Coronary artery (tissue), 2 donors: Measurements from ENCODE around the gene IFITM1.
"Not testable (repeated sequence)": the region's sequence is repeated elsewhere in the genome, so short reads cannot be mapped to it uniquely, and the experiment has no call there.

Experiments
- DNase-seq: peaks from one replicate; pipeline ENCODE4 v3.0.0-alpha.2; 2017; ENCODE audit warnings: low spot score
- H3K27ac ChIP-seq, 2 donors: fragments of 200-600 bp; sonication (generic); one replicate each; pipeline ENCODE4 v1.5.1; 2016 to 2019
- H3K4me3 ChIP-seq: fragments of 200-600 bp; sonication (generic); 2 replicates; pipeline ENCODE4 v1.5.1; 2016; ENCODE audit warnings: mild to moderate bottlenecking, moderate library complexity
- TF ChIP-seq, protein P1 (sequence below): fragments of 200-600 bp; sonication (generic); IDR thresholded peaks from one replicate; pipeline ENCODE4 v1.5.1; 2019; ENCODE audit warnings: antibody characterized with exemption

Gene IFITM1

GRCh38 chr11:284105-285020 is 29.5 kb upstream of the IFITM1 start:
- peak; percentile 68 for DNase-seq
- TF ChIP-seq, protein P1, sequence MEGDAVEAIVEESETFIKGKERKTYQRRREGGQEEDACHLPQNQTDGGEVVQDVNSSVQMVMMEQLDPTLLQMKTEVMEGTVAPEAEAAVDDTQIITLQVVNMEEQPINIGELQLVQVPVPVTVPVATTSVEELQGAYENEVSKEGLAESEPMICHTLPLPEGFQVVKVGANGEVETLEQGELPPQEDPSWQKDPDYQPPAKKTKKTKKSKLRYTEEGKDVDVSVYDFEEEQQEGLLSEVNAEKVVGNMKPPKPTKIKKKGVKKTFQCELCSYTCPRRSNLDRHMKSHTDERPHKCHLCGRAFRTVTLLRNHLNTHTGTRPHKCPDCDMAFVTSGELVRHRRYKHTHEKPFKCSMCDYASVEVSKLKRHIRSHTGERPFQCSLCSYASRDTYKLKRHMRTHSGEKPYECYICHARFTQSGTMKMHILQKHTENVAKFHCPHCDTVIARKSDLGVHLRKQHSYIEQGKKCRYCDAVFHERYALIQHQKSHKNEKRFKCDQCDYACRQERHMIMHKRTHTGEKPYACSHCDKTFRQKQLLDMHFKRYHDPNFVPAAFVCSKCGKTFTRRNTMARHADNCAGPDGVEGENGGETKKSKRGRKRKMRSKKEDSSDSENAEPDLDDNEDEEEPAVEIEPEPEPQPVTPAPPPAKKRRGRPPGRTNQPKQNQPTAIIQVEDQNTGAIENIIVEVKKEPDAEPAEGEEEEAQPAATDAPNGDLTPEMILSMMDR, result no peak
- H3K4me3 ChIP-seq, result no peak overlapping the region
- no peak overlapping the region for H3K27ac ChIP-seq

DNA sequence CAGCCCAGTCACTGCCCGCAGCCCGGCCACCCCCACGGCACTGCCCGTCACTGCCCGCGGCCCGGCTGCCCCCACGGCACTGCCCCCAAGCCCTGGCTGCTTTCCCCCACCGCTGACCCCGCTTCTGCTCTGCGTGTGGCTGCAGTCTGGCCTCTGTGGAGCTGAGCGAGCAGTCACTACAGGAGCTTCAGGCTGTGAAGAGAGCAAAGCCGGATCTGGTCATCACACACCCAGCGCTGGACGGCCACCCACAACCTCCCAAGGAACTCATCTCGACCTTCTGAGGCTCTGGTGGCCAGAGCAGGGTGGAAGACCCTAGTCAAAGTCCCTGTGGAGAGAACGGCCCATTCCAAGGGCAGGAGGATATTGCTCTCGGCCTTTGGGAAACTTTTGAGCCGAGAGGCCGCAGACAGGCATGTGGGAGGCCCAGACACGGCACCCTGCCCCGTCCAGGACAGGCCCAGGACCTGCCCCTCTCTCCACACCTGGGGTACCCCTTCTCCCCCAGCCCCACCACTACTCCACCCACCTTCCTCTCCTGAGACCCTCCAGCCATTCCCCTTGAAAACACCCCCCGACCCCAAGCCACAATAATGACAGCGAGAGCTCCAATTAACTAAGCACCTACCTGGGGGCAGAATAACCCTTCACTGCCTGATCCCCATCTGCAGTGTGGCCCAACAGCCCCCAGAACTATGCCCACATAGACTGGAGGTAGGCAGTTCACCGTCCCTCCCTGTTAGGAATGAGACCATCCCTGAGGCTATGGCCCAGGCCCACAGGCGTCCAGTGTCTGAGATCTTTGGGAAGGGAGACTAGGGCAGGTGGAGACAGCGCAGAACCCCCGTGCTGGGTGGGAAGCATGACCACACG is 28.6 kb upstream of the IFITM1 start:
- DNase-seq, result no peak
- TF ChIP-seq, protein P1, result no peak
- Histone ChIP-seq H3K27ac (no peak overlapping the region), H3K4me3 (no peak overlapping the region)

GRCh38 chr11:285894-286220 is 28.0 kb upstream of the IFITM1 start:
- Histone ChIP-seq H3K27ac (no peak overlapping the region), H3K4me3 (no peak overlapping the region)
- TF ChIP-seq, protein P1, result no peak
- DNase-seq, result no peak

- peak; percentile 67 for DNase-seq
- H3K4me3 ChIP-seq, H3K27ac ChIP-seq: not testable (repeated sequence)
These were observed 26.6 kb upstream of the IFITM1 start for GRCh38 chr11:286977-287820.

GRCh38 chr11:287821-288477 is 25.9 kb upstream of the IFITM1 start:
- TF ChIP-seq, protein P1, result no peak
- peak; percentile 78 for DNase-seq
- Histone ChIP-seq H3K27ac (no peak overlapping the region), H3K4me3 (peak overlapping the region; percentile 73)

DNA sequence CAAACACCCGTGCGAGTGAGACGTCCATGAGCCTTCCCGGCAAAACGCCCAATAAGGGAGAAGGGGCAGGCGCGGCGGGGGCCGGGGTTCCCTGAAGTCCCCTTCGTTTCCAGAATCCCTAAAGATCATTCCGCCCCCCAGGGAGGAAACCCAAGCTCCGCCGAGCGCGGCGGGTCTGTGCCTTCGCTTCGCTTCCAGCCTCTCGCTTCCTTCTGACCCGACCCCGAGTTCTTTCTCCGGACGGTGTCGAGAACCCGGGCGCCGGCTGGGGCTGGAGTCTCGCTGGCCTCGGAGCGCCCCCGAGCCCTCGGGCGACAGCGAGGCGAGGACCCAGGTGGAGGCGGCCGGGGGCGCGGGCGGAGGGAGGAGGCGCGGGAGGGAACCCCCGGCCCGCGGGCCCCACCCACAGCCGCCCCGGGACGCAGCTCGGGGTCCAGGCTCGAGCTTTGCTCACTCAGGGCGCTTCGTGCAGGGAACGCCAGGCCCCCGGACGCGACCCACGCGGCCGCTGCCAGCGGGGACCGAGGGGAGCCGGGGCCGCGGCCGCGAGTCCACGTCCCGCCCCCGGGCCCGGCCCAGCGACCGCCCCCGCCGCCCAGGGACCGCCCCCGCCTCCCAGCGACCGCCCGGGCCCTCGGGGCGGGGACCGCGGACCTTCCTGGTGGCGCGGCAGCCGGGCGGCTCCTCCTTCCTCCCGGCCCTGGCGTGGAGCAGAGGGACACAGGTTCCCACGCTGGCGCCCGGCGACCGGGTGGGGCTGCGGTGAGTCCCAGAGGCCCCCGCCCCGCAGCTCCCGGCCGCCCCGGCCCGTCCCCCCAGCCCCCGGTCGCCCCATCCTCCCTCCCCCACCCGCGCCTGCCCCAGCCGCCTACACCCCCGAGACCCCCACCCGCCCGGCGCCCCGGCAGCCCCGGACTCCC is 25.1 kb upstream of the IFITM1 start, which contains the start of gene PGGHG:
TSS of gene PGGHG (plus strand) at position 649 of the 920 bp plus-strand sequence. CDS start 691 bp downstream, outside the sequence.
- DNase-seq, result peak; percentile 83
- Histone ChIP-seq H3K4me3 (peak within 1 kb of the TSS; percentile 73), H3K27ac (peak within 1 kb of the TSS; percentile 39 to 87)
- TF ChIP-seq, protein P1, result no peak
